HG03097 (cell line): ENCODE data around the gene PTPN7.
"Not testable (repeated sequence)": the region's sequence is repeated elsewhere in the genome, so short reads cannot be mapped to it uniquely, and the experiment has no call there.

ENCODE experiments used
- ATAC-seq: cut with Tn5 transposase; IDR thresholded peaks from one replicate; pipeline ENCODE4 v1.9.1; 2021; ENCODE audit not compliant: unreplicated experiment, low FRiP score

Gene PTPN7

GRCh38 chr1:202189918-202190715, 29.7 kb upstream of the PTPN7 start:
- ATAC-seq: no peak

GRCh38 chr1:202189001-202189790, 28.8 kb upstream of the PTPN7 start:
- no peak for ATAC-seq

GRCh38 chr1:202187697-202188407, 27.4 kb upstream of the PTPN7 start:
- ATAC-seq: no peak

- no peak for ATAC-seq
Measured at GRCh38 chr1:202187041-202187671, 26.8 kb upstream of the PTPN7 start.

GRCh38 chr1:202186327-202186726, 25.9 kb upstream of the PTPN7 start:
- no peak for ATAC-seq

DNA sequence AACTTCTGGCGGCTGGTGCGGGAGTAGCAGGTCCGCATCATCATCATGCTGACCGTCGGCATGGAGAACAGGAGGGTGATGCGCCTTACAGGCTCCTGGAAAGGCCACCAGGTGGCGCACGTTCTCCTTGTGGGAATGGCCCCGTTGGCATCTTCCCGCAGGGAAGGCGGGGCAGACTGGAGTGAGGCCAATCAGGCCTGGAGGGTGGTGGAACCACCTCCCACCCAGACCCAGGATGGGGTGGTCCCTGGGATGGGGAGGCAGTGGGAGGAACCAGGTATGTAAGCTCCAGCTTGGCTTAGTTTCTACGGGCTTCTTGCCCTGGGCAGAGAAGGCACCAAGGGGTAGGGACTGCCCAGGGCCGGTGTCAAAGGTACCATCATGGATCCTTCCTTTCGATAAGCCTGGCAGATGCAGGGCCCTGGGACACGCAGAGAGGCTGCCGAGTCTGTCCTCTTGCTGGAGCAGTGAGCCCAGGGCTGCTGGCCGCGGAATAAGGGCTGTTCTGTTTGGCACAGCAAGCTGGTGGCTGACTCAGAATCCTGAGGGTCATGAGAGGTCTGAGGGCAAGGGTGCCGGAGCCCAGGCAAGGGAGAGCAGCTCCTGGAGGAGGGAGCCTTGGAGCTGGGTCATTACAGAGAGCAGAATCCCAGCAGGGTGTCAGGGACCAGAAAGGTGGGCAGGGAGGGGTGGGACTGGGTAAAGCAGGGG, 24.5 kb upstream of the PTPN7 start:
- ATAC-seq: no peak

DNA sequence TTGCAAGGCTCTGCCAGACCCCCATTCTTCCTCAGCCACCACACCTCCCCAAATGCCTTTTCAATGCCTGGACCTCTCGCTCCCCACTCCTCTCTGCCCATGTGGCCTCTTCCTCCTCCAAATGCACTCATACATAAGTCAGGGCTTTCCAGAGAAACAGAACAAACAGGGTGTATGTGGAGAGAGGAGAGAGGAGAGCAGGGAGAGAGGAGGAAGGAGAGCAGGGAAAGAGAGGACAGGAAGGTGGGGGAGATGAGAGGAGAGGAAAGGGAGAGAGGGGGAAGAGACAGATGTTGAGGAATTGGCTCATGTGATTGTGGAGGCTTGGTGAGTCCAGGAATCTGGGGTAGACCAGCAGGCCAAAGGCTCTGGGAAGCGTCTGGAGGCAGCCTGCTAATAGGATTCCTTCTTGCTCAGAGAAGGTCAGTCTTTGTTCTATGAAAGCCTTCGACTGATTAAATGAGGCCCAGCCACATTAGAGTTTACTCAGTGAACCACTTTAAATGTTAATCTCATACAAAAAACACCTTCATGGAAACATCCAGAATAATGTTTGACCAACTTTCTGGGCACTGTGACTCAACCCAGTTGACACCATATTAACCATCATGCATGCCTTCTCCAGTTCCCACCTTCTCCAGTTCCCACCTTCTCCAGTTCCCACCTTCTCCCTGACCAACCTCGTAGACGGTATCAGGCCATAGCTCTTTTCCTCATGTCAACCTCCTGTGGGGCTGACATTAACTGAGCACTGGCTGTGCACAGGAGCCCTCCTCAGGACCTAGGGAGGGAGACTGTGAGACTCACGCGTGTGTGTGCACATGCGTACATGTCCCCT, 21.9 kb upstream of the PTPN7 start:
- ATAC-seq: no peak

- ATAC-seq: no peak
Measured at GRCh38 chr1:202181586-202181985, 21.2 kb upstream of the PTPN7 start.

DNA sequence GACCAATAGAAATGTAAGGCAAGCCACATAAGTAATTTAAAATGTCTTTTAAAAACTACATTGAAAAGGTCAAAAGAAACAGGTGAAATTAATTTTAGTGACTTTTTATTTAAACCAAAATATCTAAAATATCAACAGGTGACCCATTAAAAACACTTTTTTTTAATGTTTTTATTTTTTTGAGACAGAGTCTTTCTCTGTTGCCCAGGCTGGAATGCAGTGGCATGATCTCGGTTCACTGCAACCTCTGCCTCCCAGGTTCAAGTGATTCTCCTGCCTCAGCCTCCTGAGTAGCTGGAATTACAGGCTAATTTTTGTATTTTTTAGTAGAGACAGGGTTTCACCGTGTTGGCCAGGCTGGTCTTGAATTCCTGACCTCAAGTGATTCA, 20.3 kb upstream of the PTPN7 start:
- ATAC-seq: not testable (repeated sequence)

DNA sequence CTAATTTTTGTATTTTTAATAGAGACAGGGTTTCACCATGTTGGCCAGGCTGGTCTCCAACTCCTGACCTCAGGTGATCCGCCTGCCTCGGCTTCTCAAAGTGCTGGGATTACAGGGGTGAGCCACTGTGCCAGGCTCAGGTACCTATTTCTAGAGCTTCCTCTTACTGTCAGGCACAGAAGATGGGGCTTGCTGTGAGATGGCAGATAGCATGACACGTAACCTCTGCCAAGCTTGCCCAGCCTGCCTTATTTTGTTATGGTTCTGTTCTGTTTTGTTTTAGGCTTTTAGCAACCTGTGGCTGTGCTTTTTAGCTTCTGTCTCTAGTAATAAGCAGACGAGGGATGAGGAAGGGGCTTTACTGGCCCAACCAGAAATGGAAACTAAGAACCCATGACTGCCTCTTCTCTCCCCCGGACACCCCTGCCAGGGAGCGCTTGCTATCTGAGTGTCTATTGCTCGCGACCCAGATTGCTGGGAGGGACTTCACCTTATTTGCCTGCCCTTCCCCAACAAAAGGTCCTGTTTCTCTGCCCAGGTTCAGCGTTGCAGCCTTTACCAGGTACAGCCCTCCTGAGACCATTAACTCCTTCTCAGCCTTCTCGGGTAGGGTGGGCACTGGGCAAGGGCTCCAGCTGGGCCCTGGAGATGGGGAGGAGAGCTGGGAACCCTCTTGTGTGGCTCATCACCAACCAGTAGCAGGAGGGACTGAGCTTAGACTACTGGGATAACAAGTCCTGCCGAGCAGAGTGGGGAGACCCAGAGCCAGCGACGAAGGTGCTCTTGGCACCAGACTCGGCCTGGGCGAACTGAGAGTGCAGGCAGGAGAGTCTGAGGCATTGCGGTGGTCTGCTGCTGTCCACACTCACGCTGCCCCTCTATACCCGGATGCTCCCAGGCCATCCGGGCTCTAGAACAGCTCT, 19.7 kb upstream of the PTPN7 start:
- ATAC-seq: no peak

- no peak for ATAC-seq
Measured at GRCh38 chr1:202176949-202177927, 16.8 kb upstream of the PTPN7 start.

GRCh38 chr1:202173993-202174392, 13.6 kb upstream of the PTPN7 start:
- ATAC-seq: no peak

- no peak for ATAC-seq
Measured at GRCh38 chr1:202172015-202172355, 11.6 kb upstream of the PTPN7 start.

DNA sequence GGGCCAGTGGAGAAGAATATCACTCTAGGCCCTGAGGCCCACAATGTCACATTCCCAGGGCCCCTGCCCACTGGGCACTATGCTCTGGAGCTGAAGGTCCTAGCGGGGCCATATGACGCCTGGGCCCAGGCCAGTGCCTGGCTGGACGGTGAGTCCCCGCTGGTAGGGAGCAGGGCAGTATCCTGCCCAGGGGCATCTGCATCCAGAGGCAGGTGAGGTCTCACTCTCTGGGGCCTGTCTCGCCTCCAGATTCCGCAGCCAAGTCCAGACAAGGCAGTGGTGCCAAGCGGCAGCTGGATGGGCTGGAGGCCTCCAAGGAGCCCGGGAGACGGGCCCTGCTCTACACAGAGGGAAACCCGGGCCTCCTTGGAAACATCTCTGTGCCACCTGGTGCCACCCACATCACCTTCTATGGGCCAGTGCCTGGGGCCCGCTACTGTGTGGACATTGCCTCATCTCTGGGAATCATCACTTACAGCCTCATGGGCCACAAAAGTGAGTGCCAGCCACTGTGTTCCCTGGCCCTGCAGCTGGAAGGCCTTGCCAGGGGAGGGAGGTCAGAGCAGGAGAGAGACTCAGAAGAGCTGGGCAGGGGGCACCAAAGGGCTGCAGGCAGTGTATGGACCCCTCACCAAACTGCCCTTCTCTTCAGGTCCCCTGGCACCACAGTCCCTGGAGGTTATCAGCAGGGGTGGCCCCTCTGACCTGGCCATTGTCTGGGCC, 11.1 kb upstream of the PTPN7 start:
- no peak for ATAC-seq

- no peak for ATAC-seq
Measured at GRCh38 chr1:202170726-202171125, 10.3 kb upstream of the PTPN7 start.

DNA sequence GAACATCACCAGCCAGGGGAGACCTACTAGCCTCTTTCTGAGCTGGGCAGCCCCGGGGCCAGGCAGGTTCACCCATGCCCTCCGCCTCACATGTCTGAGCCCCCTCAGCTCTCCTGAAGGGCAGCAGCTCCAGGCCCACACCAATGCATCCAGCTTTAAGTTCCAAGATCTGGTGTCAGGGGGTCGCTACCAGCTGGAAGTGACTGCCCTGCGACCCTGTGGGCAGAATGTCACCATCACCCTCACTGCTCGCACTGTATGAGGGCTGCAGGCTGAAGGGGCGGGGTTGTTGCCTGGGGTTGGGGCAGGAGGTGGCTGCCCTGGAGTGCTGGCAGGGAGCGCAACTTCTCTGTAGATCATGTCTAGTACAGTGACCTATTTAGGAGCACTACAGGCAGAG, 8.5 kb upstream of the PTPN7 start:
- no peak for ATAC-seq
